ENCODE data around the gene PLEKHM3. TPM values are rescaled to one million over a fixed set of nuclear protein-coding genes. Genes with fewer than 3 reads are reported as not detected.

The PLEKHM3 gene
- total and polyA plus RNA-seq, 2 of the 13 experiments (the other 11 are each of a cell fraction or from before 2014, with no cell fraction given) = 4.5 to 4.7 TPM

GRCh38 chr2:207815254-207815653, 210.1 kb downstream of the PLEKHM3 start (continued):
- TF ChIP-seq ZNF652 (CRISPR knock-in tag; IDR thresholded peaks at IDR 0.05; ENCODE audit: borderline replicate concordance, low read depth) = no peak
- no peak for TF ChIP-seq ZNF280B (CRISPR knock-in tag; IDR thresholded peaks at IDR 0.05; ENCODE audit: borderline replicate concordance)
- no peak for TF ChIP-seq NFYC (CRISPR knock-in tag; IDR thresholded peaks at IDR 0.05)
- no peak for TF ChIP-seq CC2D1A (CRISPR knock-in tag; IDR thresholded peaks at IDR 0.05)
- no peak for TF ChIP-seq NCOA1 (CRISPR knock-in tag; IDR thresholded peaks at IDR 0.05)
- TF ChIP-seq ZNF709 (CRISPR knock-in tag; IDR thresholded peaks at IDR 0.05) = no peak
- TF ChIP-seq CSRNP1 (CRISPR knock-in tag; IDR thresholded peaks at IDR 0.05) = no peak
- TF ChIP-seq ZSCAN21 (CRISPR knock-in tag; IDR thresholded peaks at IDR 0.05; ENCODE audit: borderline replicate concordance) = no peak
- no peak for TF ChIP-seq MBD4 (IDR thresholded peaks at IDR 0.05; ENCODE audit: borderline replicate concordance, low read length)
- TF ChIP-seq ZNF12 (CRISPR knock-in tag; IDR thresholded peaks at IDR 0.05) = 0 out of 2 replicates have a peak, but pooled peaks have one; percentile 33
- TF ChIP-seq ZNF263 (CRISPR knock-in tag; IDR thresholded peaks at IDR 0.05) = no peak
- no peak for TF ChIP-seq SCMH1 (CRISPR knock-in tag; IDR thresholded peaks at IDR 0.05; ENCODE audit: borderline replicate concordance)
- TF ChIP-seq RBFOX2 (IDR thresholded peaks at IDR 0.05; ENCODE audit: low read depth, low read length) = no peak
- no peak for TF ChIP-seq ZNF580 (CRISPR knock-in tag; IDR thresholded peaks at IDR 0.05; ENCODE audit: borderline replicate concordance, low read depth)
- TF ChIP-seq FOXA1 (IDR thresholded peaks at IDR 0.05) = no peak
- no peak for TF ChIP-seq FOXA1 (CRISPR knock-in tag; IDR thresholded peaks at IDR 0.05)
- TF ChIP-seq ZNF296 (CRISPR knock-in tag; conservative IDR thresholded peaks at IDR 0.05) = no peak
- TF ChIP-seq ZNF503 (CRISPR knock-in tag; IDR thresholded peaks at IDR 0.05) = no peak
- TF ChIP-seq FLYWCH1 (CRISPR knock-in tag; IDR thresholded peaks at IDR 0.05) = no peak
- TF ChIP-seq ATM (IDR thresholded peaks at IDR 0.05; ENCODE audit: borderline replicate concordance) = no peak
- 0 out of 2 replicates have a peak, but pooled peaks have one; percentile 46 for TF ChIP-seq ZNF264 (CRISPR knock-in tag; IDR thresholded peaks at IDR 0.05)
- no peak for TF ChIP-seq ZBTB25 (CRISPR knock-in tag; IDR thresholded peaks at IDR 0.05)
- 0 out of 2 replicates have a peak, but pooled peaks have one; percentile 9 for TF ChIP-seq PATZ1 (CRISPR knock-in tag; IDR thresholded peaks at IDR 0.05)

Measured in HepG2 (cell line).